GM21447 (cell line): ENCODE measurements around the gene SNX8.

Source experiments
- ATAC-seq: cut with Tn5 transposase; IDR thresholded peaks from one replicate; pipeline ENCODE4 v1.9.1; 2021; ENCODE audit not compliant: unreplicated experiment

Gene SNX8

DNA sequence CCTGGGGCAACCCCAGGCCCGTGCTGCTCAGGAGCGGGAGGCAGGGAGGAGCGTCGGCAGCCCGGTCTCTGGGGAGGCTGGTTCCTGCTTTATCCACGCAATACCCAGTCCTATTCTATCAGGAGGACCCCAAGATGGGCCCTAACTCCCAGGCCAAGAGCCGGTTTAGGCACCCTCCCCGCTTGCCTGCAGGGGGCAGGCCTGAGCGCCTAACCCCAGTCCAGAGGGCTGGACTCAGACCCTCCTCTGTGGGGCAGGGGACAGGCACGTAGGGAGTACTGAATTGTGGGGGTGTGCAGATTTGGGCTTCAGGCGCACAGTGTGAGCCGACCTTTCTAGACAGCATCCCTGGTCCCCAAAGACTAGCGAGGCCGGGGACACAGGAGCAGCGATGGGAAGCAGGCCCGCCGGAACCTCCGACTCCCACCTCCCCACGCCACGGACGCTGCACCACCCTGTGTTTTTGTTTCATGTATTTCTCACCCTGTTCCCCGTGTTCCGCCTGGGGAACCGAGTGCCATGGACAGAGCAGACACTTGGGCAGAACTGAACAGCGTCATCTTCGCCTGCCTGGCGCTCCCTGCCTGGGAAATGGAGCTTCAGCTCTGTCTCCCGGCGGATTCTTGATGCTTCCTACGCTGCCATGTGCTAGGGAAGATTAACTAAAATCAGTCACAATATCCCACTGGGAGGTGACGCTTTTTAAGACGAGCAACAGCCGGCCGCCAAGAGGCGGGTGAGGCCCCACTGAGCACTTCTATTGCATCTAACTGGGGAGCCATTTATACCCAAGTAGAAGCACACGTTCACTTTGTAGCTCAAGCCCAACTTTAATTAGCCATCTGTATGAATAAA lies 66.9 kb downstream of the SNX8 start:
- no peak for ATAC-seq

DNA sequence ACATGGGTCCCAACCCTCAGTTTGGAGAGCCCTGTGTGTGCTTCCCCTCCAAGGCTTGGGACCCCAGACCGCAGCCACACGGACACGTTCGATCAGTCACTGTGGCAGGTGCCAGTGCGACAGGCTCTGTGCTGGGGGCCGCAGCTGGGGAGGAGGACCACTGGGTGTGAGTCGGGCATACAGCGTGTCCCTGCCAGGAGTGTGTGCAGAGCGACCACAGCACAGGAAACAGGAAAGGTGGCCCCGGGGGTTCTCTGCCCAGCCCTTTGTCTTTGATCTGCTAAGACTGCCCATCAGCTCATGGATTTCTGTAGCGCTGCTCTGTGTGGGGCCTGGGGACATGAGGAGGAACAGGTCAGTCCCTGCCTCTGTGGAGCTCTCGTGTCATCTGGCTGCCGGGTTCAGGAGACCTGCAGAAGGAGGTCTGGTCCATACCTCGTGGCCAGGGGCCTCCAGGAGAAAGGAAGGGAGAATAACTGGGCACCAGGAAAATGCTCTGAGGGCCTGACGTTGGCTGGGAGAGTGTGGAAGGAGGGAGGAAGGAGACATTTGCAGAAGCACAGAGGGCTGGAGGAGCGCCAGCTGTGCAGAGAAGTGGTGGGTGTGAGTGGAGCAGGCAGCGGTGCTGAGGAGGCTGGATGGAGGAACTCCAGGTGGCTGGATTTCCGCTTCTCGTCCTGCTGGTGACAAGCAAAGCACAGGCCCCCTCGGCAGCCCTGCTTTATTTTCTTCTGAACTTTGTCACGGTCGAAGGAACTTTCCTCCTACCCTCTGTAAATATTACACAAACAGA lies 68.2 kb downstream of the SNX8 start:
- no peak for ATAC-seq

DNA sequence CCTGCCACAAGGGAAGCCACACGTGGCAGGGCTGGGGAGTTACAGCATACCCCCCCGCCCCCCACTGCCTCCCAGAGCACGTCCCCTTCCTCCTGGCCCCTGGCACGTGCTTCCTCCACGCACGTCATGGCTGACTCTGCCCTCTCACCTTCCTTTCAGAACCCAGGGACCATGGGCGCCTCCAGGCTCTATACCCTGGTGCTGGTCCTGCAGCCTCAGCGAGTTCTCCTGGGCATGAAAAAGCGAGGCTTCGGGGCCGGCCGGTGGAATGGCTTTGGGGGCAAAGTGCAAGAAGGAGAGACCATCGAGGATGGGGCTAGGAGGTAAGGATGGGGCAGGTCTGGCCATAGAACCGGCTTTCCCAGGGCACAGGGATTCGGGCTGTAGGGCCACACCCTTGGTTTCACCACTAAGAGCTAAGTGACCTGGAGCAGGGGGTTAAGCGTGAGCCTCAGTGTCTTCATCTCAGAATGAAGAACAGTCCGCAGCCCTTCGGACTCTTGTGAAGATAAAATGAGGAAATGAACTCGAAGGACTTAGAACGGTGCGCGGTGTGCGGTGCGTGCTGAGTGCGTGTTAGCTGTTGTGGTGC lies 69.7 kb downstream of the SNX8 start:
- ATAC-seq, result no peak

DNA sequence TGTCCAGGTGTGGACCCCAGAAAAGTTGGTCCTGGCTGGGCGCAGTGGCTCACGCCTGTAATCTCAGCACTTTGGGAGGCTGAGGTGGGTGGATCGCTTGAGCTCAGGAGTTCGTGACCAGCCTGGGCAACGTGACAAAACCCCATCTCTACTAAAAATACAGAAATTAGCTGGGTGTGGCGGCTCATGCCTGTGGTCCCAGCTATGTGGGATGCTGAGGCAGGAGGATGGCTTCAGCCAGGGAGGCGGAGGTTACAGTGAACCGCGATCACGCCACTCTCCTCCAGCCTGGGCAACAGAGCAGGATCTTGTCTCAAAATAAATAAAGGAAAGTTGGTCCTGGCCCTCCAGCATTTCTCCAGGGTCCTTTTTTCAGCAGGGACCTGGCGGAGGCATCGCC lies 70.8 kb downstream of the SNX8 start:
- ATAC-seq, result no peak

DNA sequence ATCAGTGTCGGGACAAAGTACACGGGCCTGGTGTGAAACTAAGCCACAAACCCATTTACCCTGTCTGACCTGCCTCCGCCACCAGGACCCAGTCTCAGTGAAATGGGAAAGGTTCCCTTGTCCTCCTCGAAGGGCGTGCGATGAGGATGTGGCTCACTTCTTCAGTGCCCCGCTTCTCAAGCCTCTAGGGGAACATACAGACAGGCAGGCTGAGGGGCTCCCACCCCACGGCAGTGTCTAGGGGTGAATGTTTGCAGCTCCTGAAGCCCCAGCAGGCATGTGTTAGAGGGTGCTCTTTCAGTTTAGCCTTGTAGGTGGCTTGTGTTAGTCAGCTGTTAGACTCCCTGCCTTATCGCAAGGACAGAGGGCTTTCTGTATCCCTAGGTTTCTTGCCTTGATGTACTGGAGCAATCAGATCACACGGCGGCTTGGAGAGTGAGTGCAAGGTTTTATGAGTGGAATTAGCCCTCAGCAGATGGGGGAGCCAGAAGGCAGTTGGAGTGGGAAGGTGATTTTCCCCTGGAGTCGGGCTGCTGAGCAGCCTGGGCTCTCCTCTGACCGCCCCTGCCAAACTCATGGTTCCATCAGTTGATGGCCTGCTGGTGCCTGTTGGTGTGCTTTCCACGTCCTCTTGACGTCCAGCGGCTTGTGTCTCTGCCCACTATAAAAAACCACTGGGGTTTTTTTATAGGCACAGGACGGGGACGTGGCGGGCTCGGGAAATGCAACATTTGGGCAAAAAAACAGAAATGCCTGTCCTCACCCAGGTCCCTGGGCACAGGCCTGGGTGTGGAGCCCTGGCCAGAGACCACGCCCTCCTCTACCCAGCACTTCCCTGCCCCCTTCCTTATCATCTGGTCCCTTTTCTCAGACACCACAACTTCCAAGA lies 71.5 kb downstream of the SNX8 start:
- ATAC-seq, result no peak

DNA sequence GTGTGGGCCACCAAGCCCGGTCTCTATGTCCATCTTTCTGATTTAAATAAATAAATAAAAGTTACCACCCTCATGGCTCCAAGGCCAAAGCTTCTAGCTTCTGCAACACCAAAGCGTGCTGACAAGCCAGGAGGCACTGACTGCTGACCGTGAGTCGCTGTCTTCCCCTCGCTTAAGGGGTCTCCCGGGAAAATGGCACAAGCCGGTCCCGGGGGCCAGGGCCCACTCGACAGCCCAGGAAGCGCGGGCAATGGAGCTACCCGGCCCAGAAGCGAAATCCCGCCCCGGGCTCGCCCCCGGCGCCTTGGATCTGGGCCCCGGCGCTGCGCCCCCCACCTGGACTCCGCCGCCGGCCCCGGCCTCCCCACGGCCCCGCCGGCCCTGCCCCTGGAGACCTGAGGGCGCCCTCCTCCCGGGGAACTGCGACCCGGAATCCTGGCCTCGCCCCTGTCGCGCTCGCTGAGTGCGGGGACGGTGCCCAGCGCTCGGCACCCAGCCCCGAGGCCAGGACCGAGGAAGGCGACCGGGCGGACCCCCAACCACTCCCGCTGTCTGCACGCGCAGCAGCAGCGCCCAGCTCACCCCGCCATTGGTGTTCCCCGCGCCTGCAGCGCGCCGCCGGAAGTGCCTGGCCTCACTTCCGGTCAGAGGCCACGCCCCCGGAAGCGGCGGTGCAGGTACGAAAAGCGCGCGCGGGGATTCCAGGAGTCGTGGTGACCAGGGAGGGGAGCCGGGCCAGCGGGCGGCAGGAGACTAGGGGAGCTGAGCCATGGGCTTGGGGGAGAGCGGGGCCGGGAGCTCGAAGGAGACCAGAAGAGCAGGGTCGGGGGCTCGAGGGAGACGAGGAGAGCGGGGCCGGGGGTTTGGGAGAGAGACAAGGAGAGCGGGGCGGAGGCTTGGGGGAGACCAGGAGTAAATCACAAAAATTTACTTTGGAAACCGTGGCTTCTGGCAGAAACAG lies 72.4 kb downstream of the SNX8 start, which contains the start of the genes MRM2 and NUDT1:
TSS of gene MRM2 (minus strand) at position 626 of the 961 bp plus-strand sequence. CDS start at position 590, 36 bp downstream.
TSS of gene NUDT1 (plus strand) at position 647 of the 961 bp plus-strand sequence. CDS start 2,349 bp downstream, outside the sequence.
- ATAC-seq, result peak; percentile 48

DNA sequence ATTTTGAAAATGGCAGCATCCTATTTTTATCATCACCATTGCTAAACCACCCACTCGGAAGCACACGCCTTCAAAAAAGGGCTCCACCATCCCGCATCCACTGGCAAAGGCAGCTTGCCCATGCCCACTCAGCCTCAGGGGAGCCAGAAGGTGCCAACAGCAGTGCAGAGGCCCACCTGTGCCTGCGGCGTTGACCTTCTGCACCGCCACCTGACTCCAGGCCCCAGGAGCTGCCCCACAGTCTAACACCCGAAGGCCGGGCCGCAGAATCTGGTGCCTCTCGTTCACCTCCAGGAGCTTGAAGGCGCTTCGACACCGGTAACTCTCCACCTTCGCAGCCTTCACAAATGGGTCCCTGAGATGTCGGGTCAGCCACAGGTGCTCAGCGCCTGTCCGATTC lies 75.0 kb downstream of the SNX8 start:
- no peak for ATAC-seq

DNA sequence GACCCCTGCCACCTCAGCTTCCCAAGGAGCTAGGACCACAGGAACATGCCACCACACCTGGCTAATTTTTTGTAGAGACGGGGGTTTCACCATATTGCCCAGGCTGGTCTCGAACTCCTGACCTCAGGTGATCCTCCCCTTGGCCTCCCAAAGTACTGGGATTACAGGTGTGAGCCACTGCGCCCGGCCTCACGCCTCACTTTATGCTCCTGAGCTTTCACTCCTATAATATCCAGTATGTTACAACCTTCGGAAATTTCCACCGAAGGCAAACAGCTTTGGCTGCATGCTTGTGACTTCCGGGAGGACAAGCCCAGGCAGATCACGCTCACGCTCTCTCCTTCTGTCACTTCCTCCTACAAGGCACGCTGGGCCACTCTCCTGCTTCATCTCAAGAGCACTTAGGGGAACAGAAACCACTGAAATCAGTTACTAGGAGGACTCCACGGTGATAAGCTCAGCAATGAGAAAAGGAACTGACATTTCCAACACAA lies 77.1 kb downstream of the SNX8 start:
- ATAC-seq, result peak; percentile 69

DNA sequence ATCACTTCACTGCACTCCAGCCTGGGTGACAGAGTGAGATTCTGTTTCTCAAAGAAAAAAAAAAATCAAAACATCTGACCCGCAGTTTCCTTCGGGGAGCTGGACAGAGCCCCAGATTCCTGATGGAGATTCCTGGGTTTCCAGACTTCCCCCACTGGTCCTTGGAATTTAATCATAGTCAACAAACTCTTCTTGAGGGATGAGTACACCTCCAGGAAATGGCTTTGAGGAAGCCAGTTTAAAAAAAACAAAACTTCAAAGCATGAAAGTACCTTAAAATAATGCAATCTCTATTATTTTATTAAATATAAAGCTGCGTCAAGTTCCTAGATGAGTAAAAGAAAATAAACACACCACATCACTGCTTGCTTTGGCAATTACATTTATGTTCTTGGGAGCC lies 80.3 kb downstream of the SNX8 start:
- ATAC-seq, result no peak

DNA sequence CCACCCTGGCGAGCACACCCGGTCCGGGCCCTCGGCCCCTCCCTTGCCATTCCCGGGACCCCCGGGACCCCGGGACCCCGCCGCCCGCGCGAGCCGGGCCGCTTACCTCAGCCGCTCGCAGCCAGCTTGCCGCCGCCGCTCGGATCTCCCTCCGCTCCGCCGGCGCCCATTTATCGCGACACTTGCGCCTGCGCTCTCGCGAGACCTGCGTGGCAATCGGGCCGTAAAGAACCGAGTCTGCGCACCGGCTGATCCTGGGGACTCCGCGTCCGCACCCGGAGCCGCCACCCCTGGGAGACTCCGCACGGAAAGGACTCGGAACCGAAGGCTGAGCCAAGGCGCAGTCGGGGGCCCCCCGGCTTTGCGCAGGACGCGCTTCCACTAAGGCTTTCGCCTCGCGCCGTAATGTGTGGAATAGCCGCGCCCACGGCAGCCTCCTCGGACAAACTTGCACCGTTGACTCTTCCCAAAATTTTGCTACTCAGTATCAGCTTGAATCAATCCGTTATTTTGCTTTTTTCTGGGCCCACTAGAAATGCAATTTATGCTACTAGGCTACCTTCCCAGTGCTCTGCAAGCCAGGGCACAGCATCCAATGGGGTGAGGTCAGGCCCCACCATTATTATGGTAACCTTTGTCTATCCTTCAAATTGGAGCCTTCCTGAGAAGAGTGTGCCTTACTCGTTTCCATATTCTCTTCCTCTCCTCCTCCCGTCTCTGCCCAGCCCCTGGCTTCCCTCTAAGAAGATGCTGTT lies 81.3 kb downstream of the SNX8 start, which contains the start of gene MAD1L1:
TSS of gene MAD1L1 (minus strand) at position 180 of the 755 bp plus-strand sequence. CDS start 2,812 bp downstream, outside the sequence.
- ATAC-seq, result peak; percentile 59

DNA sequence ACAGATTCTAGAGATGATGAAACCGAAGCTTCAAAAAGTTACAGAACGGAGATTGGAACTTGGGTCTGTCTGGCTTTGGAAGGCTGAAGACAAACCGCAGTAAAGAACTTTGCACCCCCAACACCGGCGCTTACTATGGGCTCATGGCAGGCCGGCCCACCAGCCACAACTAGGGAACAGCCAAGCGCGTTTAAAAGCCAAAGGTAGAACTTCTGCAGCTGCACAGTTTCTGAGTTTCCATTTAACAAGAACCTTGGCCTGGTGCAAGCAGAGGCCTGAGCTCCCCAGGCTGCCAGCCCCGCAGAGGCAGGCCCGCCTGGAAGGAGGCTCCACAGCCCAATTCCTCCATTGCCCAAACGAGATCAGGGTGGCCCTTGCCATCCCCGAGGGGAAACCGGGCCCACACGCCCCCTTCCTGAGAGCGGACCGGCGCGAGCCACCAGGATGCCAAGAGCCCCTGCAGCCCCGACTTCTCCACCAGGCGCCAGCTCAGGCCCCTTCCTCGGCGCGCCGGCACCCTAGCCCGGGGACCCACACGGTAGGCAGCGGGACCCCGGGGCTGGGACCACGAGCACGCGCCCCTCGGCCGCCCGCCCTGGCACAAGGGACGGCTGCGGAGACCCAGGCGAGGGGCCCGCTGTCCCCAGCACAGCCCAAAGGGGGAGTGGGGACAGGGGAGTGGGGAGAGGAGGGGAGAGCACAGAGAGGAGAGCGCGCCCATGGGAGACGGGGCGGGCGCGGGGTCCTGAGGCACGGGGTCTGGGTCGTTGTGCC lies 82.1 kb downstream of the SNX8 start:
- peak; percentile 21 for ATAC-seq

DNA sequence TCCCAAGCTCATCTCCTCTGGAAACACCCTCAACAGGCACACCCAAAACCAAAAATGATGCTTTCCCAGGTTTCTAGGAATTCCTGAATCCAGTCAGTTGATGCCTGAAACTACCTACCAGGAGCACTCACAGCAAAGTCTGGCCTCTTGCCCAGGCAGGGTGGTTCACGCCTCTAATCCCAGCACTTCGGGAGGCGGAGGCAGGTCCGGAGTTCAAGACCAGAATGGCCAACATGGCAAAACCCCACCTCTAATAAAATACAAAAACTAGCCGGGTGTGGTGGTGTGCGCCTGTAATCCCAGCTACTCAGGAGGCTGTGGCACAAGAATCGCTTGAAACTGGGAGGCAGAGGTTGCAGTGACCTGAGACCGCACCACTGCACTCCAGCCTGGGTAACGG lies 83.4 kb downstream of the SNX8 start:
- no peak for ATAC-seq

DNA sequence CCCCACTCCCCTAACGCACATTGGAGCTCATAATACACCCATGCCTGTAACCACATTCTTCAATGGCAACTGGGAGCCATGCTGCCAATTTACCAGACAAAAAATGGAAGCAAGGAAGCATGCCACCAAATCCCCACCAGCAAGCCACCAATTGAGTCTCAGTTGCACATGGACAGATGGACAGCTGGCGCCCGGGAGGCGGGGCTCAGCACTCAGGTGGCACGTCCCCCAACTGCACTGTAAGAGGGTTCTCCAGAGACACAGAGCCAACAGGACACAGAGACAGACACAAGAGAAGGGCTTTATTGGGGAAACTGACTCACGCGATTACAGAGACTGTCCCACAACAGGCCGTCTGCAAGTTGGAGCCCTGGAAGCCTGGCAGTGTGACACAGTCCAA lies 84.0 kb downstream of the SNX8 start:
- ATAC-seq, result no peak

DNA sequence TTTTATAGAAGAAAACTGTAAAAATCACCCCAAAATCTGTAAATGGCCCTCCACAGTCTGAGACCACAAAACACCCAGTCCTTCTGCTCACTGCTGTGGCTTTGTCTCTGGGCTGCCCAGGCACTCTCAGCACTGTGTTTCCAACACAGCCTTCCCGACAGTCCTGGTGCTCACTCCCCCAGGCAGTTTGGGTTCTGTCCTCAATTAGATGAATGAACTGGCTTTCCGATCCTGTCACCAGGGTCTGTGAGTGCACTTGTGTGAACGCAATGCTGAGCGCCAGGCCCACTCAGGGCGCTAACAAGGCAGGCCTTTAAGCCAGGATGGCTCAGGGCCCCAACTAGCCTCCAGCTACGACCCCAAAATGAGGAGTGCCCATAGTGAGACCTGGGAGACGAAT lies 84.8 kb downstream of the SNX8 start:
- no peak for ATAC-seq

DNA sequence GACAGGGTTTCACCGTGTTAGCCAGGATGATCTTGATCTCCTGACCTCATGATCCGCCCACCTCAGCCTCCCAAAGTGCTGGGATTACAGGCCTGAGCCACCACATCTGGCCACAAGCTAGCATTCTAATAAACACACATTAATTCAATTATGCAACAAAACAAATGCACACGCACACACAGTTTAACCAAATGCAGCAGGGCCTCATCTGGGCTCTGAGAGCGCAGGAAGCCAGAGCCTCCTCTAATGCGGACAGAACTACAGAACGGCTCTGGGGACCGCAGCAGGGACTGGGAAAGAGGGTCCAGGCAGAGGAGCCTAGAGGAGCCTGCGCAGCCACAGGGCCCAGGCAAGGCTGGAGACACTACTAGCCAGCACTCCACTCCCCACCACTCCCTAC lies 85.3 kb downstream of the SNX8 start:
- ATAC-seq, result no peak

DNA sequence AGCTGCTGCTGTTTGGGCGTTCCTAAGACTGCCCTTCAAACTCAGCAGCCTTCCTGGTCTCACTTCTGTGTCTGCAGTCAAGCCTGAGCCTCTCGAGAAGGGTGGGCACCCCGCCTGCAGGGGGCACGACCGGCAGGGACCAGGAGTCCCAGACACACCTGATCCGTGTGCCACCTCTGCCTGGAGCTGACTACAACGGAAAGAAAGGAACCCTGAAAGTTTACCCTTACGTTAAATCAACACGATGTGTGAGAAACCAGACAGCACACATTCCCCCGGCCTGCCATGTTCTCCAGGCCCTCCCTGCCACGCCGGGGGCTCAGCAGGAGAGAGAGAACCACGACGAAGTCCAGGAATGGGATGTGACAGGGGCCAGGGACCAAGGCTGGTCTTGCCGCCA lies 86.5 kb downstream of the SNX8 start:
- ATAC-seq, result no peak

DNA sequence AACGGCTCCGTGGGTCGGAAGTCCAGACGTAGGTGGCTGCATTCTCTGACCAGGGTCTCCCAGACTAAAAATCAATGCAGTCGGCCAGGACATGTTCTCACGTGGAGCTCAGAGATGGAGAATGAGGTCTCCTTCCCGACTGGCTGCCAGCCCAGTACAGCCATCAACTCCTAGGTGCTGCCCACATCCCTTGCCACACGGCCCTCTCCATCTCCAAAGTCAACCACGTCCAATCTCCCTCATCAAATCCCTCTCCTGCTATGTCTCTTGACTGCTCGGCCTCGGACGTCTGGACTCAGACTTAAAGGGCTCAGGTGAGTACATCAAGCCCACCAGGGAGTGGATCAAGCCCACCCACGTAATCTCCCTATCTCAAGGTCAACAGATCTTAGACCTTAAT lies 88.4 kb downstream of the SNX8 start:
- ATAC-seq, result no peak

DNA sequence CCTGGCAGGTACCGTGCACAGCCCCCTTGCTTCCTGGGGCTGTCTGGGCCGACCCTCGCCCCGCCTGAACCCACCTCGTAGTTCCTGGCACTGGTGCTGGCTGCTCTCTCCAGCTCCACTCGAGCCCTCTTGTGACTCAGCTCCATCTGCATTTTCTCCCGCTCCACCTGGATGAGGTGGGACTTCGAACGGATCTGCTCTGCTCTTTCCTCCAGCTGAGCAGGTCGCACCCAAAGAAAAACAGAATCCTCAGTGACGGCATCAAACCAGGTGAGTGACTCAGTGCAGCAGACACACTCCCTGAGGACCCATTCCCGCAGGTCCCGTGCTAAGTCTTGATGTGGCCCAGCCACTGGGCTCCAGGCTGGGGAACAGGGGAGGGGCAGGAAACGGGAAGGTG lies 88.9 kb downstream of the SNX8 start:
- no peak for ATAC-seq
